Choroid plexus epithelial cell (primary cell): ENCODE data around the gene LTF.
A peak's percentile ranks its signal among the peaks of the same experiment; 100 is the strongest.

Experiments used
- DNase-seq: peaks from one replicate; pipeline ENCODE4 v3.0.0-alpha.2; 2010; ENCODE audit warnings: low read depth
- H3K4me3 ChIP-seq: 2 replicates; pipeline ENCODE4 v1.5.1; 2011; ENCODE audit warnings: low read depth, mild to moderate bottlenecking, control low read depth, low read length, moderate library complexity
- CTCF ChIP-seq: conservative IDR thresholded peaks from 2 replicates; pipeline ENCODE4 v1.5.1; 2011; ENCODE audit warnings: low read depth, mild to moderate bottlenecking, control low read depth, inconsistent platforms, low read length, moderate library complexity

Gene LTF

GRCh38 chr3:46412786-46413298, 51.9 kb downstream of the LTF start:
- no peak for TF ChIP-seq CTCF
- no peak overlapping the region for H3K4me3 ChIP-seq
- no peak for DNase-seq

- TF ChIP-seq CTCF, result peak; percentile 29
- no peak overlapping the region for H3K4me3 ChIP-seq
- DNase-seq, result no peak
Observed at GRCh38 chr3:46411271-46411670, 53.4 kb downstream of the LTF start.

GRCh38 chr3:46410669-46411068, 54.0 kb downstream of the LTF start:
- peak; percentile 63 for DNase-seq
- no peak overlapping the region for H3K4me3 ChIP-seq
- TF ChIP-seq CTCF, result no peak

GRCh38 chr3:46409739-46410489, 54.8 kb downstream of the LTF start:
- DNase-seq, result no peak

GRCh38 chr3:46408853-46409252, 55.9 kb downstream of the LTF start:
- DNase-seq, result no peak
- no peak overlapping the region for H3K4me3 ChIP-seq
- no peak for TF ChIP-seq CTCF

More at GRCh38 chr3:46409739-46410489, 54.8 kb downstream of the LTF start:
- no peak for TF ChIP-seq CTCF
- H3K4me3 ChIP-seq, result no peak overlapping the region

GRCh38 chr3:46407970-46408369, 56.7 kb downstream of the LTF start:
- no peak overlapping the region for H3K4me3 ChIP-seq
- DNase-seq, result no peak
- TF ChIP-seq CTCF, result no peak
